Effector CD8-positive, alpha-beta T cell (primary cell): ENCODE measurements around the gene SSTR5.

Source experiments
- DNase-seq: peaks from one replicate; lab custom pipeline; 2025; lab: John Stamatoyannopoulos, UW

Gene SSTR5

DNA sequence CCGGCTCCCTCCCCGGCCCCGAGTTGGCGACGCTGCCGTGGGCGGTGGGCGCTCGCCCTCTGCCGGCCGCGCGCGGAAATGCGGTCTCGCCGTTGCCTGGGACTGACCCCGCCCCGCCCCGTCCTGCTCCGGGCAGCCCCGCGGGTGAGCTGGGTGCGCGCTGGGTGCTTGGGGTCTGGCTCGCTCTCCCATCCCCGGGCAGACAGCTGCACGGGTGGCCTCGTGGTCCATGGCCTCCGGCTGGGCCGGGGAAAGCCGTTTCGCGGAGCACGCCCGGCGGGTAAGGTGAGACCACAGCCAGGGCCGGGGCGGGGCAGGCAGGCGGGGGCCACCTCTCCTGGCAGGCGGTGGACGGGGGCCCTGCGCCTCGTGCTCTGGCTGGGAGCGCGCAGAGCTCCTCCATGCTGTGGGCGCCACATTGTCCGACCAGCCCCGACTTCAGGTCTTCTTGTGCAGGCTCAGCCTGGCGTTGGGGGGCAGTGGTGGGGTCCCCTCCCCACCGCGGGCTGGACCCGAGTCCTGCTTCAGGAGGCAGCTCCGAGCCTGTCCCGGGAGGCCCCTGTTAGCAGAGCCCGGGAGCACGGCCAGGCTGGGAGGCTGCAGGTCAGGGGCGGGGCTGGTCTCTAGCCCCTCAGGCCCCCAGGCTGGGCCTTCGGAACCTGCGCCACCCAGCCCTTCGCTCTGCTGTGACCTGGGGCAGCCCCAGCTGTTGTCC is 30.5 kb downstream of the SSTR5 start:
- peak; percentile 54 for DNase-seq

DNA sequence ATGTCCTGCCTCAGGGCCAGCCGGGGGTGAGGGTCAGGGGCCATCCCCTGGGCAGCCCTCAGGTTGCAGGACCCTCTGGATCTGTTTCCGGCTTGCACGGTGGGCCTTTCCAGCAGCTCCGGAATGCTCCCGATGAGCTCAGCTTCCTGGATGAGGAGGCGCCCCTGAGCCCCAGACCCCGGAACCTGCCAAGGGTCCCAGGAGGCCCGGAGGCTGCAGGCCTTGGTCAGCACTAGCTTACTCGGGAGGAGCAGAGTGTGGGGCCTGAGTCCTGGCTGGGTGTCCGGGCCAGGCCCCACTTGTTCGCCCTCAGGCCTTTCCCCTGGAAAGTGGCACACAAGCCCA is 31.1 kb downstream of the SSTR5 start:
- no peak for DNase-seq

DNA sequence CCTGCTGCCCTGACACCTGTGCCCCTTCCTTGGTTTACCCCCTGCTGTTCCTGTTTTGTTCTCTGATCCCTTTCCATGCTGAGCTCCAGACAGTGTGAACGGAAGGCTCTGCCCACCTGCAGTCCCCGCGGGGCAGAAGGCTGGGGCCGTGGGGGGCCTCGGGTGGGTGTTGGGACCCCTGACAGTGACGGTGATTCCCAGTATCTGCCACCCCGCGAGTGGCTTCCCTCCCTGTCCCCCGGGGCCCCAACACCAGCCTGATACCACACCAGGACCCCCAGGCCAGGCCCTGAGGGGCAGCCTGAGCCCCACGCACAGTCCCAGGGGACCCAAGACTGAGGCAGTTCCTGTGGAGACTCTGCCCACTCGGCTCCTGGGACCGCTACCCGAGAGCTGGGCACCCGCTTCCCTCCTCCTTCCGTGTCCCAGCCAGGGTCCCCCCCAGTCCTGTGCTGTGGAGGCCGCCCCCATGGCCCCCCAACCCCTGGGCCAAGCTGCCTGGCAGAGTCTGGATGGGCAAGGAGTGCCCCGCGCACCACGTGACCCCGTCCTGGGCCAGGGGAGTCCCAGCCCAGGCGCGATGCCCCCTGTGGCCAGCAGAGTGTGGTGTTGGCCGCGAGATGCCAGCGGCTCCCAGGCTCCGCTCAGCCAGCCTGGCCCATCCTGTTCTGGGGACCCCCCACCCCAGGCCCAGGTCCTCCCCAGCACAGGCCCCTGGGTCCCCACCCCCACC is 33.5 kb downstream of the SSTR5 start:
- peak; percentile 31 for DNase-seq

DNA sequence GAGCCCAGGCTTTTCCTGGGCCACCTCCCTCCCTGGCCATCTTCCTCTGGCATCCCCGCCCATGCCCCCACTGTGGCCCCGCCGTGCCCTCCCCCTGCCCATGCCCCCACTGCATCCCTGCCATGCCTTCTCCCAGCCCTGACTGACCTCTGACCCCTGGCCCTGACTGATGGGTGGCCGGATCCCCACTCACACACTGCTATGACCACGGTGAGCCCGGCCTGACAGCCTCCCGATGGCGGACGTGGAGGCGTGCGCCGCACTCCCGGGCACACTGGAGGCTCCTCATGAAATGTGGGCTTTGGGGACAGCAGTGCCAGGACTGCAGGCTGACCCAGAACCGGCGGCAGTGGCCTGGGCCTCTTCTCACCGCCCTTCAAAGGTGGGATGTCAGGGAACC is 34.1 kb downstream of the SSTR5 start:
- DNase-seq, result no peak

DNA sequence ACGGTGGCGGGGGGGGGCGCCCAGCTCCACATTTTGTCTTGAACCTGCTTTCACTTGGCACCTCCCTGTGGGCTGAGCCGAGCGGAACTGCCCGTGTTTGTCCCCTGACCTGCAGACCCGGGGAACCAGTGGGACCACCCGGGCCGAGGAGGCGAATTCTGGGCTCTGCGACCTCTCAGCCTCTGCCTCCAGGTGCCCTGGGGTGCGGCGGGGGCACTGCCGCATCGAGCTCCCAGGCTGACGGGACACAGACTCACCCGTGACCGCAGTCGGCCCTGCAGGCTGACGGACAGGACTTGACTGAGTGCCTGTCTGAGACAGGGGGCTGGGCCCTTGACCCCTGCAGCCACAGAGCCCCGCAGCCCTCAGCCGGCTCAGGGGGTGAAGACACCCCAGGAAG is 34.6 kb downstream of the SSTR5 start:
- no peak for DNase-seq

DNA sequence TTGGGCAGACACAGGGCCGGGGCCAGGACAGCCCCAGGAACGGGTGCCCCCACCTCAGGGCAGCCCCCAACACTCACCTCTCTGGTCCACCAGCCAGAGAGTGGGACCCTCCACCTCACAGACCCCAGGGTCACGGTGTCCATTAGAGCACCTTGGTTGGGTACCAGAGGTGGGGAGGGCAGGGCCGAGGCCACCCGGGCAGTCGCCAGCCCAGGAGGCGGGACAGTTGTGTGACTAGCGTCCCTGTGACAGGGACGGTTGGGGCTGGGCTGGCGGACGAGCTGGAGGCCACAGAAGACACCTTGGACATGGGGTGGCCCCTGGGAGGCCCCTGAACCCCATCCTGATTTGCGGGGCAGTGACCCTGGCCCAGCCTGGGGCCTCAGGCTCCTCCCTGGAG is 35.2 kb downstream of the SSTR5 start:
- no peak for DNase-seq

DNA sequence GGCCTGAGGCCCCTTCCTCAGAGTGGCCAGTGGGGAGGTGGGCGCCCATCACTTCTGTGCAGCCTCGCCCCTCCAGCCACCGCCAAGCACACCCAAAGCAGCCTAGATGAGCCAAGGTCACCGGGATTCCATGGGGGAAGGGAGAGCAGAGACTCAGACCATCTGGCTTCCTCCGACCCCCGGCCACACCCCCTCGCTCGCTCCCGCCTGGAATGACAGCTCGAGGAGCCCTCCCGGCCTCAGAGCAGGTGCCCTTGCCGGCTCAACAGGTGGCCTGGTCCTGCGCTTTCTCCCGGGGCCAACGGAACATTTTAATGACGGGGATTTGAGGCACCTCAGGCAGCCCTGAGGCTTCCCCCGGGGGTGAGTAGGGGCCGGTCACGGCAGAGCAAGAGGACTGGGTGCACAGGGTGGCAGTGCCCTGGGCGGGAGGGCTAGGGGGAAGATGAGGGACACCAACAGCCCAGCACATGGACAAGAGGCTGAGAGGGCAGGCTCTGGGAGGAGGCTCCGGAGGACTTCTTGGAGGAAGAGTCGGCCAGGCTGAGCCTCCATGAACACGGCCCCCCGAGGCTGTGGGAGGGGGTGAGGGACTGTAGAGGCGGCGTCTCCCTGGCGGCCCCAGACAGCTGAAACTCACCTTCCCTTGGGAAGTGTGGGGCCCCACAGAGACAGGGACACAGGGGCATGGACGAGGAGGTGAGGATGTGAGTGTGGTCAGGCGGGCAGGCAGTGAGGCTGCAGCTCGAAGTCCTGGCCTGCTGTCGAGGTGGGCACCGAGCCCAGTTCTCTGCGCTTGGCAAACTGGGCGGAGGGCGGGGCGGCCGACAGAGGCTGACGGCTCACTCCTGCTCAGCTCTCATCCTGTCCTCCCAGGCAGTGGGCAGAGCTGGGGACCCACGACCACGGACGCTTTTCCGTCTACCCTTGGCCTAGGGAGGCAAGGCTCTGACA is 36.0 kb downstream of the SSTR5 start:
- no peak for DNase-seq

DNA sequence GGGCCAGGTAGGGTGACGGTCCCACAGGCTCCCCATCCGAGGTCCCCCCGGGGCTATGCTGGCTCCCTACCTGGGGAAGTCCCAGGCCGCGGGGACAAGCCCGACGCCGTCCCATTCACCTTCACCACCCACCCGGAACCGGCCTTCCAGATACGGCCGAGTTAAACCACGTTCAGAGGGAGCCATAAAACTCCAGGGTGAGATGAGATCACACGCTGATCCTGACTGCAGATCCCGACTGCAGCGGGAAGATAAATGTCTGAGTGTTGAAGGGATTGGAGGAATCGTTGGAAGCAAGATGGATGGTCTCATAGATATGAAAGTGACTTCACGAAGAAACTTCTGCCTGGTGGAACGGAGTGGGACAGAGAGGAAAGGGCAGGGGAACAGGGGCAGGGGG is 37.1 kb downstream of the SSTR5 start:
- no peak for DNase-seq

DNA sequence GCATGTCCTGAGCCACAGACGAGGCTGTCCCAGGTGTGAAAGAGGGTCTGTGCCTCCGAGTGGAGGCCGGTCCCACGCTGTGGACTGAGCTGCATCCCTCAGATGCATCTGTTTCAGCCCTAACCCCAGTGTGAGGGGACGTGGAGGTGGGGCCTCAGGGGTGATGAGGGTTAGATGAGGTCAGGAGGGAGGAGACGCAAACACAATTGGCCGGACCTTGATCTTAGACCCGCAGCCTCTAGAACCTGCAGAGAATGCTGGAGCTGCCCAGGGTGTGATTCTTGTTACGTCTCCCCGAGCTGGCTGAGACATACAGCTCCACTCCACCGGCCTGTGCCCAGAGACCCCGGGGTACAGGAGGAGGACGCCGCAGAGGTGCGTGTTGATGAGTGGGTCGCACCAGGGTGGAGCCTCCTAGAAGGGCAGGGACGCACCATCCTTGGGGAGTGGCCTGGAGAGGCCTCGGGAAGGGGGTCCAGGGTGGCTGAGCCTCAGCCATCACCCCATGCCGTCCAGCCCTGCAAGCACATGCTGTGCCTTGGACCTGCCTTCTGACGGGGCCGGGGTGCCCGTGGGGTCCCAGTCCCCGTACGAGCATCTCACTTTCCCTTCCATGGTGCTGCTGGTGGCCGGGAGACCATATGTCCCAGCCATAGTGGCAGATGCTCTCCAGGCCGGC is 40.1 kb downstream of the SSTR5 start:
- DNase-seq, result no peak

DNA sequence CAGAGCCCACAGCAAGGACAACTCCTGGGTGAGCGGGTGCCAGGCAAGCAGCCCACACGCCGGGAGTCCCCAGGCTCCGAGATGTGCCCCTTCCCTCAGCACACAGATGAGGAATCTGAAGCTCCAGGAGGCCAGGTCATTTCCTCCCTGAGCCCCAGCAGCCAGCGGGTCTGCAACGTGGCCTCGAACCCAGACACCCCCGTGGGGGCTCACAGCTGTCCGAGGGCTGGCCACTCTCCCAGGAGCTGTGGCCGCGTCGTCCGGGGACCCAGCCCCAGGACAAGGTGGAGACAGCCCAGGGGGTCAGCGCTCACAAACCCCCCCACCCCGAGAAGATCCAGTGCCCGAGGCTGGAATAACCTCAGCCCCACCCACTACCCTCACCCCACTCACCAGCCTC is 40.9 kb downstream of the SSTR5 start:
- no peak for DNase-seq

DNA sequence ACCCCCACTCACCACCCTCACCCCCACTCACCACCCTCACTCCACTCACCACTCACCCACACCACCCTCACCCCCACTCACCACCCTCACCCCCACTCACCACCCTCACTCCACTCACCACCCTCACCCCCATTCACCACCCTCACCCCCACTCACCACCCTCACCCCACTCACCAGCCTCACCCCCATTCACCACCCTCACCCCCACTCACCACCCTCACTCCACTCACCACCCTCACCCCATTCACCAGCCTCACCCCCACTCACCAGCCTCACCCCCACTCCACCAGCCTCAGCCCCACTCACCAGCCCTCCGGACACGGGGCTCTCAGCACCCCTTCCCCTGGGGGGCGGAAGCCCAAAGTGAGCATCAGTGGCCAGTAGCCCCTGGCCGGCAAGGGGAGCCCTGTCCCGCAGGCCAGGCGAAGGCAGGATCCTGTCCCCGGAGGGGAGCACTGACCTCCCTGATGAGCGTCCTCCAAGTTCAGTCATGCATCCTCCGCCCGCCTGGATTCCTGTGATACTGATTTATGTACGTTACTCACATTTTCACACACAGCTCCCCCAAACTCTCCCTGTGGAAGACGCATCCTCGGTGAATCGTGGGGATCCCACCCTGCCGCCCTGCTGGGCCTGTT is 41.5 kb downstream of the SSTR5 start:
- no peak for DNase-seq

DNA sequence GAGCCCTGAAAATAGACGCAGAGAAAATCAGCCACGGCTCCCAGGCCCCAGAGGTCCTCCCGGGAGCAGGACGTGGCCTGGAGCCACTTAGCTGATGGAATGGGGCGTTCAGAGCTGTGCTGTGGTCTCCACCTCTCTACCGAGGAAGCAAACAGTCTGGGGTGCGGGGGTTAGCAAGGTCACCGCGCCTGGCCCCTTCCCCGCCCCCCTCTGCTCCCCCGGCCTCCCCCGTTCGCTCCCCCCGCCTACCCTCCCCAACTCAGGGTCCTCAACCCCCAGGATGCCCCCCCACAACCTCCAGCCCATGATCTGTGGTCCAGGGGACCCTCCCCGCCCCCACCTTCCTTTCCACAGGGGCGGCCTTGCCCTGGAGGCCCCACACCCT is 44.1 kb downstream of the SSTR5 start:
- no peak for DNase-seq

DNA sequence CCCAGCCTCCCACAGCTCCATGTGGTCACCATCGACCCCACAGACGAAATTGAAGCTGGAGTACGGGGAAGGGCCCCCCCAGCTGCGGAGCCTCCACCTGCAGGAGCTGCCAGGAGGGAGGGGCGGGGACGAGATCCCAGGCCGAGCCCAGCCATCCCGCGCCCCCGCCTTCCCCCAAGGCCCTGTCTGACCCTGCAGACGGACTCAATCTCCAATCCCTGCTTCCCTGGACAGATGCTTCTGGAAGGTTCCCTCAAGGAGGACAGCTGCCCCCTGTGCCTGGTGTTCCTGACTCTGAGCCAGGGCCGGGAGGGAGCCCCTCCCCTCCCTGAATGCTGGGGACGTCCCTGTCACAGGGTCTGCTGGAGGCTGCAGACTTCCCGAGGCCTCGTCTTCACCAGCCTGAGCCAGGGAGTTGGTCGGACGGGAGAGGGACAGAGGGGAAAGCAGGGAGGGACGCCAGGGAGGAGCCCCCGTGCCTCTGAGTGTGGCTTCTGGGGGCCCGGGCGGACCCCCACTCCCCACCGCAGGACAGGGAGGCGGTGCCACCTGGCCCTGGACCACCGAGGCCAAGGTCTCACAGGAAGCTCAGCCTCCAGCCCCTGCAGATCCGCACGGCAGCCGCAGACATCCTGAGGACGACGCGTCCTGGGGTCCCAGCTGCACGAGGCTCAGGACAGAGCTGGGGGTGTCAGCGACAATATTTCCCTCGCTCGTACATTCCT is 44.8 kb downstream of the SSTR5 start:
- no peak for DNase-seq

DNA sequence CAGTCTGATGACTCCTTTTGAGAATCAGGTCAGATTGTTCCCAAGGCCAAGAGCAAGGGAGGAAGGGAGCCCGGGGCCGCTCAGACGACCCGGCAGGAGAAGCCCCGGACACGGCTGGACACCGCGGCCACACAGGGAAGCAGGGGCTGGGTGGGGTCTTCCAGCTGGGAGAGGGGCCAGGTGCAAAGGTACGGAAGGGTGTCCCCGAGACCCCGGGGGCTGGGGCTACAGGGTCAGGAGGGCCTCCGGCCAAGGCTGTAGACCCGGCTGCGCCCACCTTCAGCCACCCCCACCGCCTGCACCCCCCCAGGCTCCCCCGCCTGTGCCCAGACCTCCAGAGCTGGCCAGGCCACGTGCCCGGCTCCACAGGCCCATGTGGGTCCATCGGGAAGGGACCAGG is 45.4 kb downstream of the SSTR5 start:
- DNase-seq, result no peak

DNA sequence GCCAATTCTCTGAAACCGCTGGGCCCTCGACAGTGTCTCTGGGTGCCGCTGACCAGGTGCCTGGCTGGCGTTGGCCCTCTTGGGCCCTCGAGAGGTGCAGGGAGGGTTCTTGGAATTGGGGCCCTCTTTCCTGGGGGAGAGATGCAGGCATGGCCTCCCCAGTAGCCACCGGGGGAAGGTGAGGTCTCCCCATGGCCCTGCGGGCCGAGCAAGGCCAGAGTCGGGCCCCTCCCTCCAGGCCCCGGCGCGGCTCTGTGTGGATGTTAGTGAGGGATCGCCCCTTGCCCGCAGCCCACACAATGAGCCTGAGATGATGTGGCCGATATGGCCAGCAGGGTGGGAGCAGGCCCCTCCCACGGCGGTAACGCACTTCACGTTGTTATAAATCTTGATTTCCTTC is 46.6 kb downstream of the SSTR5 start:
- DNase-seq, result no peak

DNA sequence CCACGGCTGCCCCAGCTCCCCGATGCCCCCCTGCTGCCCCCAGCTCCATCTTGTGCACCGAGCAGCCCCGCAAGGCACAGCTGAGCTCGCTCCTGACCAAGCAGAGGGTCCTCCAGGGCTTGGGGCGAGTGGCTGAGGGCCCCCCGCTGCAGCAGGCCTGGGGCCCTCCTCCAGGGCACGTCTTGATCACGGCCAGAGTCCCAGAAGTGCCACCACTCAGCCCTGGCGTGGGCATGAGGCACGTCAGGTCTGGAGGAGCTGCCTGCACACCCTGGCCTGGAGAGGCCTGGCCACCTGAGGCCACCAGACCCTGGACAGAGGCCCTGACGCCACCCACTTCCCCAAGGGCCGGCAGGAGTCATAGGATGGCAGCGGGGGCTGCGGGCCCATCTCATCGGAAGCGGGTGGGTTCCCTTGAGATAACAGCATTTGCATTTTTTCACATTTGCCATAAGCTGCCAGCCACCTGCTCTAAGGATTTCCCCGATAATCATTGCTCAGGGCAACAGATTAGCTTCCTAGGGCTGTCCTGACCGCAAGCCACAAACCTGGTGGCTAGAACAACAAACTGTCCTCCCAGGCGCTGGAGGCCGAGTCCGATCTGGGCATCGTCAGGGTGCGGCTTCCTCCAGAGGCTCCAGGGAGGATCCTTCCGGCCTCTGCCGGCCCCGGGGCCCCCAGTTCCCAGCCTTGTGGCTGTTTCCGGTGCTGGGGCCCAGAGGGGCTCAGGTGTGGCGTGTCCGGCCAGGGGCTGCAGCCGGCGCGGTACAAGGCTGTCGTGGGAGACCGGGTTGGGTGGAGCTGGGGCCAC is 47.4 kb downstream of the SSTR5 start:
- no peak for DNase-seq

DNA sequence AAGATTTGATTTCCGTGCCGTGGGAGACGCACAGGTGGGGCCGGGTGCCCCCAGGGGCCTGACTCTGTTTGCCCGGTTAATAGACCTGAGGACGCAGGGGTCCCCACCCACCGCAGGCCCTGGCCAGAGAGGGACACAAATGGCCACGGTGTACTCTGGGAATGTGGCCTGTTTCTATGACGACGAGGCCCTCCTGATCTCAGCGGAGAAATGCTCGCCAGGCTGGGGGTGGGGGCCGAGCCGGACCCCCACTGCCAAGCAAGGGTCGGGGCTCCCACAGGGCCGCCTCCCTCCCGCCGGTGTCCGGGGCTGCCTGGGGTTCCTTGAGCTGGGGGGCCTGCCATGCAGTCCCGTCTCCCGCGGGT is 48.0 kb downstream of the SSTR5 start:
- no peak for DNase-seq

DNA sequence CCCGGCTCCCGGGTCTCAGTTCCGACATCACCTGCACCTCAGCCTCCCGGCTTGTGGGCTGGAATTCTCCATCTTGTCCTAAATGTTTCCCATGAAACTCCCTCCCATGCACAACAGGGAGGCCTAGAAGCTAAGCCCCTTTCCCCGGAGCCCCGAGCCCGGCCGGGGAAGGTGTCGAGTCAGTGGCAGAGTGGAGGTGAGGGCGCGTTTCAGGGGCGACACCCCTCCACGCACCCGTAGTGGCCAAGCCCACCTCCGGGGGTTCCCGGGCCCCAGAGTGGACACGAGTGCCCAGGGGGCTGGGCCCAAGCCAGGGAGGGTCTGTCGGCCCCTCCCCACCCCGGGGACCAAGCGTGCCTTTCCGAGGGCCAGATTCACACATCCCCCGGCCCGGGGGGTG is 48.5 kb downstream of the SSTR5 start:
- DNase-seq, result no peak

DNA sequence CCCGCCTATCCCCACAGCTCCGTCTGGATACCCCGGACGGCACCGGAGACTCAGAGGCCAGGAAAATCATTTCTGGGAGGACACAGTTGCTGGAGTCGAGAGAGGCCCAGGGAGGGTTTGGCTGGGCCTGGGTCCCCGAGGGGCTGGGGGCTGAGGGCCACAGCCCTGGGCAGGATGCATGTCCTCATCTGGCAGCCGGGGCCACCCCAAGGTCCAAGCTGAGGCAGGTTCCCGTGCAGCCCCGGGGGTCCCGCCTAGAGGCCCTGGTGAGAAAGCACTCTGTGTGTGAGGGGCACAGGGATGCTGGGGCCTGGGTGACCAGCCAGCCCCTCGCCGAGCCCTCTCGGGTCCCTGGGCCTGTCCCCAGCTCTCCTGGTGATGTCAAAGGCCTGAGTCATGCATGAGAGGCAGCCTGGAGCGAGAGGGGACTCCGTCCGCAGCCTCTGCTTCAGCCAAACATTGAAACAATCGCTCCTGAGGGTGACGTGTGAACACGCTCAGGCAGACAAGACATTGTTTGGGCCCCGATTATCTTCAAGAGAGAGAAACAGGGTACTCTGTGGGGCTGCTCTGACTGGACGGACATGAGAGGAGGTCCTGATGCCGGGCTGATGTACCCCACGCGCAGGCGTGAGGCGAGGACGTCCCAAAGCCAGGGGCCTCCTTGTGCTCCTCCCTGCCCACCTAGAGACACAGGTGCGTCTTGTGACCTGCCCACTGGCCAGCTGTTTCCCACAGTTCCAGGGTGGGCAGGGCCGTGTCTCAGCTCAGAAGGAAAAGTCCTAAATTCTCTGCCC is 49.3 kb downstream of the SSTR5 start:
- DNase-seq, result no peak
